GM12801 (cell line): Measurements from ENCODE around the gene ABCB9.

Experiments
- CTCF ChIP-seq: IDR thresholded peaks from one replicate; pipeline ENCODE4 v1.5.1; 2011; ENCODE audit warnings: control low read depth; ENCODE audit not compliant: insufficient read length; ENCODE audit errors: extremely low read depth

ABCB9 gene

GRCh38 chr12:122932207-122932606, 34.1 kb downstream of the ABCB9 start:
- no peak for TF ChIP-seq CTCF

GRCh38 chr12:122929812-122930211, 36.5 kb downstream of the ABCB9 start:
- no peak for TF ChIP-seq CTCF

GRCh38 chr12:122929148-122929538, 37.1 kb downstream of the ABCB9 start:
- no peak for TF ChIP-seq CTCF

GRCh38 chr12:122928404-122929147, 37.7 kb downstream of the ABCB9 start:
- no peak for TF ChIP-seq CTCF

- TF ChIP-seq CTCF = no peak
Observed at GRCh38 chr12:122927756-122928403, 38.4 kb downstream of the ABCB9 start.

GRCh38 chr12:122921917-122922316, 44.3 kb downstream of the ABCB9 start:
- TF ChIP-seq CTCF = no peak

- no peak for TF ChIP-seq CTCF
Observed at GRCh38 chr12:122920687-122921086, 45.6 kb downstream of the ABCB9 start.
